H9 (cell line): ENCODE results near the gene ATP13A2. TPM values are rescaled to one million over a fixed set of nuclear protein-coding genes. Genes with fewer than 3 reads are reported as not detected.

Source experiments
- DNase-seq: peaks from one replicate; pipeline ENCODE4 v3.0.0-alpha.2; 2017
- H2AFZ ChIP-seq: one replicate; pipeline ENCODE4 v1.6.1; 2013; ENCODE audit warnings: mild to moderate bottlenecking, low read length, control low read depth, moderate library complexity
- H2AK5ac ChIP-seq: 2 replicates; pipeline ENCODE4 v1.6.1; 2013; ENCODE audit warnings: low read length, control low read depth, mixed read lengths; ENCODE audit not compliant: insufficient read length
- H2BK120ac ChIP-seq: one replicate; pipeline ENCODE4 v1.6.1; 2013; ENCODE audit warnings: low read depth, mild to moderate bottlenecking, low read length, control low read depth, inconsistent platforms; ENCODE audit not compliant: poor library complexity, severe bottlenecking
- H2BK12ac ChIP-seq: 2 replicates; pipeline ENCODE4 v1.6.1; 2013; ENCODE audit warnings: low read length, control low read depth, mixed read lengths, low read depth; ENCODE audit not compliant: insufficient read length
- H2BK15ac ChIP-seq: 2 replicates; pipeline ENCODE4 v1.6.1; 2013; ENCODE audit warnings: low read depth, low read length, control low read depth
- H2BK20ac ChIP-seq: one replicate; pipeline ENCODE4 v1.6.1; 2013; ENCODE audit warnings: low read depth, mild to moderate bottlenecking, low read length, control low read depth, inconsistent platforms; ENCODE audit not compliant: poor library complexity, severe bottlenecking
- H2BK5ac ChIP-seq: 2 replicates; pipeline ENCODE4 v1.6.1; 2013; ENCODE audit warnings: low read length, control low read depth, mixed read lengths; ENCODE audit not compliant: insufficient read length
- H3K14ac ChIP-seq: 2 replicates; pipeline ENCODE4 v1.6.1; 2013; ENCODE audit warnings: low read length, control low read depth; ENCODE audit not compliant: insufficient read depth
- H3K18ac ChIP-seq: 2 replicates; pipeline ENCODE4 v1.6.1; 2013; ENCODE audit warnings: low read depth, mild to moderate bottlenecking, mixed read lengths, low read length, control low read depth; ENCODE audit not compliant: insufficient read length
- H3K23ac ChIP-seq: 2 replicates; pipeline ENCODE4 v1.6.1; 2013; ENCODE audit warnings: low read length, control low read depth, mixed read lengths, low read depth; ENCODE audit not compliant: insufficient read length
- H3K23me2 ChIP-seq: 2 replicates; pipeline ENCODE4 v1.6.1; 2013; ENCODE audit warnings: low read depth, mild to moderate bottlenecking, mixed read lengths, low read length, control low read depth; ENCODE audit not compliant: insufficient read length, poor library complexity, severe bottlenecking
- H3K27ac ChIP-seq: 2 replicates; pipeline ENCODE4 v1.5.1; 2013; ENCODE audit warnings: low read length, control low read depth, mixed read lengths, low read depth; ENCODE audit not compliant: insufficient read length
- H3K27me3 ChIP-seq: 2 replicates; pipeline ENCODE4 v1.6.1; 2013; ENCODE audit warnings: low read length, control low read depth, inconsistent platforms; ENCODE audit not compliant: insufficient read depth
- H3K4ac ChIP-seq: 2 replicates; pipeline ENCODE4 v1.6.1; 2013; ENCODE audit warnings: low read depth, mild to moderate bottlenecking, control low read depth, inconsistent platforms, low read length, moderate library complexity
- H3K4me1 ChIP-seq: 2 replicates; pipeline ENCODE4 v1.6.1; 2013; ENCODE audit warnings: low read length, control low read depth, inconsistent platforms; ENCODE audit not compliant: insufficient read depth
- H3K4me2 ChIP-seq: 2 replicates; pipeline ENCODE4 v1.6.1; 2013; ENCODE audit warnings: low read length, control low read depth, mixed read lengths; ENCODE audit not compliant: insufficient read length, insufficient read depth
- H3K56ac ChIP-seq: 2 replicates; pipeline ENCODE4 v1.6.1; 2013; ENCODE audit warnings: low read depth, mild to moderate bottlenecking, mixed read lengths, low read length, control low read depth; ENCODE audit not compliant: insufficient read length
- H3K79me1 ChIP-seq: 2 replicates; pipeline ENCODE4 v1.6.1; 2013; ENCODE audit warnings: low read depth, mild to moderate bottlenecking, moderate library complexity, low read length, control low read depth, inconsistent platforms; ENCODE audit not compliant: insufficient read depth, poor library complexity, severe bottlenecking
- H3K79me2 ChIP-seq: 2 replicates; pipeline ENCODE4 v1.6.1; 2013; ENCODE audit warnings: low read length, control low read depth, inconsistent platforms; ENCODE audit not compliant: insufficient read depth
- H3K9ac ChIP-seq: 2 replicates; pipeline ENCODE4 v1.6.1; 2013; ENCODE audit warnings: low read length, control low read depth, mixed read lengths; ENCODE audit not compliant: insufficient read length; ENCODE audit errors: extremely low read depth
- H3K9me3 ChIP-seq: one replicate; pipeline ENCODE4 v1.6.1; 2013; ENCODE audit warnings: low read depth, low read length, inconsistent platforms; ENCODE audit not compliant: control insufficient read depth
- H3T11ph ChIP-seq: one replicate; pipeline ENCODE4 v1.6.1; 2013; ENCODE audit warnings: mild to moderate bottlenecking, low read length, control low read depth, inconsistent platforms
- H4K20me1 ChIP-seq: one replicate; pipeline ENCODE4 v1.6.1; 2013; ENCODE audit not compliant: control insufficient read depth, insufficient read length, insufficient read depth
- H4K5ac ChIP-seq: 2 replicates; pipeline ENCODE4 v1.6.1; 2013; ENCODE audit warnings: low read depth, mild to moderate bottlenecking, mixed read lengths, low read length, control low read depth; ENCODE audit not compliant: insufficient read length
- H4K8ac ChIP-seq: replicated peaks from 2 replicates; pipeline ENCODE4 v1.6.1; 2013; ENCODE audit warnings: low read length, control low read depth, mixed read lengths, low read depth; ENCODE audit not compliant: insufficient read length
- H4K91ac ChIP-seq: 2 replicates; pipeline ENCODE4 v1.6.1; 2013; ENCODE audit warnings: low read depth, mild to moderate bottlenecking, moderate library complexity, mixed read lengths, low read length, control low read depth; ENCODE audit not compliant: insufficient read length
- H3K27ac Mint-ChIP-seq, 3 experiments: 2 replicates in 2 of 3; 3 replicates in 1 of 3; pipeline ENCODE4 v1.8.0; 2020 to 2021; ENCODE audit warnings: mixed read lengths in 3 of 3, mild to moderate bottlenecking in 1 of 3, moderate library complexity in 1 of 3
- H3K27me3 Mint-ChIP-seq: 2 replicates; pipeline ENCODE4 v1.8.0; 2021; ENCODE audit warnings: low read depth, mild to moderate bottlenecking, moderate library complexity, mixed read lengths
- H3K36me3 Mint-ChIP-seq, 3 experiments: 2 replicates in 2 of 3; 3 replicates in 1 of 3; pipeline ENCODE4 v1.8.0; 2020 to 2021; ENCODE audit warnings: low read depth in 3 of 3, mixed read lengths in 3 of 3; ENCODE audit not compliant: insufficient read depth in 1 of 3
- H3K4me1 Mint-ChIP-seq, 2 experiments: 2 replicates each; pipeline ENCODE4 v1.8.0; 2020; ENCODE audit warnings: mixed read lengths in 2 of 2
- H3K4me3 Mint-ChIP-seq, 2 experiments: 2 replicates in 1 of 2; 3 replicates in 1 of 2; pipeline ENCODE4 v1.8.0; 2020 to 2021; ENCODE audit warnings: mild to moderate bottlenecking in 2 of 2, mixed read lengths in 2 of 2, moderate library complexity in 1 of 2
- H3K9me3 Mint-ChIP-seq, 2 experiments: 2 replicates in 1 of 2; 3 replicates in 1 of 2; pipeline ENCODE4 v1.8.0; 2020; ENCODE audit warnings: mild to moderate bottlenecking in 2 of 2, mixed read lengths in 2 of 2, moderate library complexity in 1 of 2
- CTCF ChIP-seq: fragments of 200-600 bp; sonication (generic); conservative IDR thresholded peaks from 3 replicates; pipeline ENCODE4 v1.8.0; 2021; ENCODE audit warnings: antibody characterized with exemption, mild to moderate bottlenecking
- WGBS: extraction: QIAGEN DNeasy Blood & Tissue Kit; methylation state at CpG from one replicate; pipeline ENCODE4 v1.1.7; 2013; ENCODE audit warnings: missing lambda C conversion rate, low lambda C conversion rate, mixed read lengths; ENCODE audit not compliant: insufficient read length; ENCODE audit errors: extremely low coverage; 5-methylcytosine and 5-hydroxymethylcytosine counted together
- total RNA-seq: library from RNA; stranded (reverse); gene quantifications from 2 replicates; pipeline ENCODE4 v1.2.1, GENCODE V29; 2021

Gene ATP13A2
- total RNA-seq, 1 experiment from 2014 or later, result 53.6 TPM

- H2BK20ac ChIP-seq, result no peak overlapping the region
- no peak overlapping the region for H3K9ac ChIP-seq
- no peak overlapping the region for H2AFZ ChIP-seq
- no peak overlapping the region for H4K91ac ChIP-seq
- no peaks in the 10 kb centered on the region for H3K23me2 ChIP-seq
- Mint-ChIP-seq H3K9me3 (peaks cover 2 to 3% of the 10 kb centered on the region in 2 experiments; a peak in 1 of 5 replicates), H3K27ac (no peak overlapping the region; a peak in 1 of 7 replicates), H3K36me3 (no peaks in the 10 kb centered on the region), H3K4me1 (peaks cover 17 to 36% of the 10 kb centered on the region in 2 experiments), H3K27me3 (peaks cover 16% of the 10 kb centered on the region), H3K4me3 (no peak overlapping the region)
- DNase-seq, result no peak
- no peak overlapping the region for H4K5ac ChIP-seq
- no peak overlapping the region for H4K8ac ChIP-seq
- H3K4ac ChIP-seq, result no peak overlapping the region
- H3T11ph ChIP-seq, result no peak overlapping the region
- no peak overlapping the region for H3K18ac ChIP-seq
- H2AK5ac ChIP-seq, result no peak overlapping the region
- no peaks in the 10 kb centered on the region for H3K27me3 ChIP-seq
- H3K23ac ChIP-seq, result no peak overlapping the region
- no peaks in the 10 kb centered on the region for H3K79me1 ChIP-seq
- H2BK120ac ChIP-seq, result no peak overlapping the region
- H2BK5ac ChIP-seq, result no peak overlapping the region
- no peak overlapping the region for H3K27ac ChIP-seq
- no peak overlapping the region for H3K14ac ChIP-seq
- H3K4me2 ChIP-seq, result no peak overlapping the region
- no peaks in the 10 kb centered on the region; the same call in 1 of the 2 replicates for H3K4me1 ChIP-seq
- WGBS, result no CpG with 5 or more reads among the region's 3 CpGs
- no peak for TF ChIP-seq CTCF
- no peak overlapping the region for H2BK15ac ChIP-seq
- H3K56ac ChIP-seq, result no peak overlapping the region
- no peaks in the 10 kb centered on the region for H3K9me3 ChIP-seq
- H2BK12ac ChIP-seq, result no peak overlapping the region
- no peaks in the 10 kb centered on the region for H4K20me1 ChIP-seq
- no peaks in the 10 kb centered on the region for H3K79me2 ChIP-seq
These were observed 49.8 kb upstream of the ATP13A2 start for GRCh38 chr1:17061486-17061885.
